HepG2 (cell line): ENCODE data around the gene CDC42BPG. TPM values are rescaled to one million over a fixed set of nuclear protein-coding genes. Genes with fewer than 3 reads are reported as not detected.

Source experiments
- ARNT ChIP-seq: fragments of 450-650 bp; IDR thresholded peaks from 2 replicates; pipeline ENCODE4 v1.6.1; 2017
- ATF7-NPFF ChIP-seq: sonication (generic); formaldehyde crosslinking; IDR thresholded peaks from 2 replicates; pipeline ENCODE4 v1.8.1; 2023; ENCODE audit warnings: mild to moderate bottlenecking, low read depth, missing genetic modification reagents, moderate library complexity
- ELF1 ChIP-seq: sonication (generic); formaldehyde crosslinking; IDR thresholded peaks from 2 replicates; pipeline ENCODE4 v1.4.0; 2020; ENCODE audit warnings: missing genetic modification reagents
- IRX3 ChIP-seq: sonication (generic); formaldehyde crosslinking; IDR thresholded peaks from 2 replicates; pipeline ENCODE4 v1.8.1; 2023; ENCODE audit warnings: mild to moderate bottlenecking, low read depth, missing genetic modification reagents, borderline replicate concordance
- KDM3A ChIP-seq: IDR thresholded peaks from 2 replicates; pipeline ENCODE4 v1.6.1; 2018; ENCODE audit warnings: low read depth, missing compliant biosample characterization
- MED13 ChIP-seq: sonication (generic); formaldehyde crosslinking; IDR thresholded peaks from 2 replicates; pipeline ENCODE4 v1.5.0; 2020; ENCODE audit warnings: missing genetic modification reagents
- NFAT5 ChIP-seq: sonication (generic); formaldehyde crosslinking; IDR thresholded peaks from 2 replicates; pipeline ENCODE4 v1.4.0; 2020; ENCODE audit warnings: missing genetic modification reagents
- SMAD1 ChIP-seq: sonication (generic); formaldehyde crosslinking; IDR thresholded peaks from 2 replicates; pipeline ENCODE4 v1.4.0; 2020; ENCODE audit warnings: missing genetic modification reagents, low read depth, mild to moderate bottlenecking, borderline replicate concordance
- SRSF9 ChIP-seq: fragments of 200-400 bp; formaldehyde crosslinking; IDR thresholded peaks from 2 replicates; pipeline ENCODE4 v1.6.1; 2018; ENCODE audit warnings: borderline replicate concordance, mild to moderate bottlenecking, low read depth, low read length; ENCODE audit not compliant: insufficient read depth, poor library complexity, severe bottlenecking
- TARDBP ChIP-seq: sonication (generic); formaldehyde crosslinking; IDR thresholded peaks from 2 replicates; pipeline ENCODE4 v1.8.0; 2022; ENCODE audit warnings: mild to moderate bottlenecking, missing genetic modification reagents
- TEAD2 ChIP-seq: sonication (generic); formaldehyde crosslinking; IDR thresholded peaks from 2 replicates; pipeline ENCODE4 v1.9.0; 2021; ENCODE audit warnings: missing genetic modification reagents
- ZBTB8A ChIP-seq: sonication (generic); formaldehyde crosslinking; IDR thresholded peaks from 2 replicates; pipeline ENCODE4 v1.4.0; 2020; ENCODE audit warnings: mild to moderate bottlenecking, low read depth, missing genetic modification reagents, borderline replicate concordance
- ZNF180 ChIP-seq: sonication (generic); formaldehyde crosslinking; IDR thresholded peaks from 2 replicates; pipeline ENCODE4 v1.4.0; 2020; ENCODE audit warnings: low read depth, missing genetic modification reagents, borderline replicate concordance
- polyA plus RNA-seq, 8 experiments: library from polyadenylated mRNA; depleted of rRNA in 3 of 8; stranded (reverse) in 7 of 8; unstranded in 1 of 8; fragments of >200 nt; fragmentation: Illumina TruSeq in 4 of 8; extraction: Trizol in 4 of 8; gene quantifications; 2 replicates each; pipeline versions ENCODE4 v1.2.1 to v1.2.3, GENCODE V29; 2011 to 2016; ENCODE audit warnings: low read depth in 4 of 8, missing spikeins in 1 of 8, mixed read lengths in 1 of 8; ENCODE audit not compliant: insufficient read depth in 1 of 8
- total RNA-seq, 5 experiments: library from RNA; depleted of rRNA; stranded (reverse); fragments of >200 nt; fragmentation: Illumina TruSeq; extraction: Trizol; gene quantifications; 2 replicates each; pipeline ENCODE4 v1.2.3, GENCODE V29; 2016; ENCODE audit warnings: low read depth in 1 of 5
- TF ChIP-seq, protein P1 (sequence below): IDR thresholded peaks from 2 replicates; pipeline ENCODE4 v1.6.1; 2016; ENCODE audit warnings: missing genetic modification reagents, missing compliant biosample characterization
- TF ChIP-seq, protein P2 (sequence below): sonication (generic); formaldehyde crosslinking; IDR thresholded peaks from 2 replicates; pipeline ENCODE4 v1.5.0; 2020; ENCODE audit warnings: mild to moderate bottlenecking, missing genetic modification reagents, borderline replicate concordance
- TF ChIP-seq, protein P3 (sequence below): sonication (generic); formaldehyde crosslinking; IDR thresholded peaks from 2 replicates; pipeline ENCODE4 v1.4.0; 2020; ENCODE audit warnings: low read depth, mild to moderate bottlenecking, missing genetic modification reagents
- TF ChIP-seq, protein P4 (sequence below): IDR thresholded peaks from 2 replicates; pipeline ENCODE4 v1.6.1; 2016; ENCODE audit warnings: mild to moderate bottlenecking

The CDC42BPG gene
- total and polyA plus RNA-seq, 2 of the 13 experiments (the other 11 are each of a cell fraction or from before 2014, with no cell fraction given): 0.55 to 1.4 TPM

DNA sequence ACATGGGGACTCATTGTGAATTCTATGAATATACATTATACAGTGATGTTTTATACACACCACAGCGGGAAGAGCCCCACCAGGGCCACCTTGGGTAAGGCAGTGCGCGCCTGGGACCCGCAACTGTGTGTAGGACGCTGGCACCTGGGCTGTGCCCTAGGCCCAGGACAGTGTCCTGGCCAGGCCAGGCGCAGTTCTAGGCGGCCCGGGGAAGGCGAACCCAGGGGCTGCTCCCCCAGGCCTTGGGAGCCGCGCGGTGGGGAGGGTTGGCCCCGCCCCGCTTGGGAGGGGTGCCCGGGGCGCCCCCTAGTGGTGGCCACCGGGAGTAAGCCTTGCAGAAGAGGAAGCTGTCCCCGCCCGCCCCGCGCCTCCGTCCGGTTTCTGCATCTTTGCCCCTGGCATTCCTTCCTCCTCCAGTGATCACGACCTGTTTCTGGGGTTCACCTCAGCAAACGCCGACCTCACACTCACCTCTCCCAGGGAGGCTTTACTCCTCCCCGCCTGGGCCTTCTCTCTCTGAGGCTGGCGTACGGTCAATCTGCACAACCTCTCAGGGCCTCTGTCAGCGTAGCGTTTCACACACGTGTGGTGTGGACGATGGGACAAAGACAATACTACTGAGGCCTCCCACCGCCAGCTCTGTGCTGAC, 43.4 kb upstream of the CDC42BPG start (continued):
- TF ChIP-seq NFAT5 (CRISPR knock-in tag) (peak; percentile 42; the same call in 1 of the 2 replicates), ARNT (no peak), IRX3 (no peak; the same call in 1 of the 2 replicates), SMAD1 (CRISPR knock-in tag) (no peak), ELF1 (CRISPR knock-in tag) (peak; percentile 50), ZBTB8A (CRISPR knock-in tag) (no peak), MED13 (CRISPR knock-in tag) (peak; percentile 74), KDM3A (CRISPR knock-in tag) (peak; percentile 27; the same call in 1 of the 2 replicates), TARDBP (CRISPR knock-in tag) (peak; percentile 25), ATF7-NPFF (CRISPR knock-in tag) (no peak), TEAD2 (no peak), ZNF180 (CRISPR knock-in tag) (no peak), SRSF9 (no peak)
- TF ChIP-seq, protein P1, sequence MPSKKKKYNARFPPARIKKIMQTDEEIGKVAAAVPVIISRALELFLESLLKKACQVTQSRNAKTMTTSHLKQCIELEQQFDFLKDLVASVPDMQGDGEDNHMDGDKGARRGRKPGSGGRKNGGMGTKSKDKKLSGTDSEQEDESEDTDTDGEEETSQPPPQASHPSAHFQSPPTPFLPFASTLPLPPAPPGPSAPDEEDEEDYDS (CRISPR knock-in tag): no peak
- TF ChIP-seq, protein P2, sequence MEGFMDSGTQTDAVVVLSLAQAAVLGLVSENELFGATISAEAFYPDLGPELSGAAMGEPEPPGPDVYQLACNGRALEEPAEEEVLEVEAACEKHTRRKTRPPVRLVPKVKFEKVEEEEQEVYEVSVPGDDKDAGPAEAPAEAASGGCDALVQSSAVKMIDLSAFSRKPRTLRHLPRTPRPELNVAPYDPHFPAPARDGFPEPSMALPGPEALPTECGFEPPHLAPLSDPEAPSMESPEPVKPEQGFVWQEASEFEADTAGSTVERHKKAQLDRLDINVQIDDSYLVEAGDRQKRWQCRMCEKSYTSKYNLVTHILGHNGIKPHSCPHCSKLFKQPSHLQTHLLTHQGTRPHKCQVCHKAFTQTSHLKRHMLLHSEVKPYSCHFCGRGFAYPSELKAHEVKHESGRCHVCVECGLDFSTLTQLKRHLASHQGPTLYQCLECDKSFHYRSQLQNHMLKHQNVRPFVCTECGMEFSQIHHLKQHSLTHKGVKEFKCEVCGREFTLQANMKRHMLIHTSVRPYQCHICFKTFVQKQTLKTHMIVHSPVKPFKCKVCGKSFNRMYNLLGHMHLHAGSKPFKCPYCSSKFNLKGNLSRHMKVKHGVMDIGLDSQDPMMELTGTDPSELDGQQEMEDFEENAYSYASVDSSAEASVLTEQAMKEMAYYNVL: peak; percentile 47; the same call in 1 of the 2 replicates
- TF ChIP-seq, protein P3, sequence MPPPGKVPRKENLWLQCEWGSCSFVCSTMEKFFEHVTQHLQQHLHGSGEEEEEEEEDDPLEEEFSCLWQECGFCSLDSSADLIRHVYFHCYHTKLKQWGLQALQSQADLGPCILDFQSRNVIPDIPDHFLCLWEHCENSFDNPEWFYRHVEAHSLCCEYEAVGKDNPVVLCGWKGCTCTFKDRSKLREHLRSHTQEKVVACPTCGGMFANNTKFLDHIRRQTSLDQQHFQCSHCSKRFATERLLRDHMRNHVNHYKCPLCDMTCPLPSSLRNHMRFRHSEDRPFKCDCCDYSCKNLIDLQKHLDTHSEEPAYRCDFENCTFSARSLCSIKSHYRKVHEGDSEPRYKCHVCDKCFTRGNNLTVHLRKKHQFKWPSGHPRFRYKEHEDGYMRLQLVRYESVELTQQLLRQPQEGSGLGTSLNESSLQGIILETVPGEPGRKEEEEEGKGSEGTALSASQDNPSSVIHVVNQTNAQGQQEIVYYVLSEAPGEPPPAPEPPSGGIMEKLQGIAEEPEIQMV (CRISPR knock-in tag): 0 out of 2 replicates have a peak, but pooled peaks have one; percentile 53
- TF ChIP-seq, protein P4, sequence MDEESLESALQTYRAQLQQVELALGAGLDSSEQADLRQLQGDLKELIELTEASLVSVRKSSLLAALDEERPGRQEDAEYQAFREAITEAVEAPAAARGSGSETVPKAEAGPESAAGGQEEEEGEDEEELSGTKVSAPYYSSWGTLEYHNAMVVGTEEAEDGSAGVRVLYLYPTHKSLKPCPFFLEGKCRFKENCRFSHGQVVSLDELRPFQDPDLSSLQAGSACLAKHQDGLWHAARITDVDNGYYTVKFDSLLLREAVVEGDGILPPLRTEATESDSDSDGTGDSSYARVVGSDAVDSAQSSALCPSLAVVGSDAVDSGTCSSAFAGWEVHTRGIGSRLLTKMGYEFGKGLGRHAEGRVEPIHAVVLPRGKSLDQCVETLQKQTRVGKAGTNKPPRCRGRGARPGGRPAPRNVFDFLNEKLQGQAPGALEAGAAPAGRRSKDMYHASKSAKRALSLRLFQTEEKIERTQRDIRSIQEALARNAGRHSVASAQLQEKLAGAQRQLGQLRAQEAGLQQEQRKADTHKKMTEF (CRISPR knock-in tag): peak; percentile 70; the same call in 1 of the 2 replicates
